WTC11 (cell line): Measurements from ENCODE around the gene GLA. TPM values are rescaled to one million over a fixed set of nuclear protein-coding genes. Genes with fewer than 3 reads are reported as not detected.

ENCODE experiments used
- ATAC-seq: fragments of 200-7000 bp; cut with Tn5 transposase; 2 replicates; pipeline ENCODE4 v1.10.0; 2021; ENCODE audit warnings: mild to moderate bottlenecking, moderate library complexity
- CTCF ChIA-PET: fragments of 300-600 bp; sonication (Branson Sonifier 250); formaldehyde crosslinking; loops from one replicate; lab custom pipeline; 2021; ENCODE audit warnings: antibody characterized with exemption; lab: Charles Lee
- POLR2A ChIA-PET: fragments of 350-600 bp; sonication (Branson Sonifier 250); formaldehyde crosslinking; loops from one replicate; lab custom pipeline; 2021; ENCODE audit warnings: antibody characterized with exemption; lab: Charles Lee
- DNase-seq: peaks from one replicate; pipeline ENCODE4 v3.0.0; 2021; ENCODE audit warnings: low spot score
- H3K27ac Mint-ChIP-seq: 2 replicates; pipeline ENCODE4 v1.8.0; 2021; ENCODE audit warnings: mixed read lengths
- H3K27me3 Mint-ChIP-seq: 2 replicates; pipeline ENCODE4 v1.8.0; 2021; ENCODE audit warnings: low read depth, mild to moderate bottlenecking, moderate library complexity, mixed read lengths
- H3K36me3 Mint-ChIP-seq: 2 replicates; pipeline ENCODE4 v1.8.0; 2021; ENCODE audit warnings: mixed read lengths
- H3K4me1 Mint-ChIP-seq: 2 replicates; pipeline ENCODE4 v1.8.0; 2022; ENCODE audit warnings: mixed read lengths
- H3K4me3 Mint-ChIP-seq: 2 replicates; pipeline ENCODE4 v1.8.0; 2021; ENCODE audit warnings: mild to moderate bottlenecking, moderate library complexity, mixed read lengths
- H3K9me3 Mint-ChIP-seq: 2 replicates; pipeline ENCODE4 v1.8.0; 2021; ENCODE audit warnings: mixed read lengths
- CREM ChIP-seq: sonication (generic); formaldehyde crosslinking; IDR thresholded peaks from 2 replicates; pipeline ENCODE4 v1.8.1; 2022; ENCODE audit warnings: mild to moderate bottlenecking, missing genetic modification reagents, moderate library complexity
- EMX1 ChIP-seq: fragments of 250-450 bp; sonication (Bioruptor Pico); IDR thresholded peaks from 2 replicates; pipeline ENCODE4 v1.8.0; 2021; ENCODE audit warnings: mild to moderate bottlenecking
- ERG ChIP-seq: fragments of 250-450 bp; sonication (Bioruptor Pico); IDR thresholded peaks from 2 replicates; pipeline ENCODE4 v1.8.0; 2021; ENCODE audit warnings: mild to moderate bottlenecking
- GABPB1 ChIP-seq: sonication (generic); formaldehyde crosslinking; IDR thresholded peaks from 2 replicates; pipeline ENCODE4 v1.8.1; 2023; ENCODE audit warnings: mild to moderate bottlenecking, missing genetic modification reagents
- GTF2I ChIP-seq: fragments of 250-450 bp; sonication (Bioruptor Pico); conservative IDR thresholded peaks from 2 replicates; pipeline ENCODE4 v1.4.0; 2021; ENCODE audit warnings: mild to moderate bottlenecking
- HMGXB4 ChIP-seq: sonication (generic); formaldehyde crosslinking; IDR thresholded peaks from 2 replicates; pipeline ENCODE4 v1.8.1; 2023; ENCODE audit warnings: mild to moderate bottlenecking, moderate library complexity, missing genetic modification reagents
- IRF1 ChIP-seq: sonication (generic); formaldehyde crosslinking; IDR thresholded peaks from 2 replicates; pipeline ENCODE4 v1.8.0; 2023; ENCODE audit warnings: missing genetic modification reagents
- JAZF1 ChIP-seq: fragments of 250-450 bp; sonication (Bioruptor Pico); IDR thresholded peaks from 2 replicates; pipeline ENCODE4 v1.9.0; 2021; ENCODE audit warnings: moderate library complexity, mild to moderate bottlenecking, inconsistent platforms
- NFATC4 ChIP-seq: fragments of 250-450 bp; sonication (Bioruptor Pico); IDR thresholded peaks from 2 replicates; pipeline ENCODE4 v1.9.0; 2021; ENCODE audit warnings: mild to moderate bottlenecking
- NFE2L1 ChIP-seq: sonication (generic); formaldehyde crosslinking; IDR thresholded peaks from 2 replicates; pipeline ENCODE4 v1.8.1; 2023; ENCODE audit warnings: missing genetic modification reagents
- NR1H2 ChIP-seq: sonication (generic); formaldehyde crosslinking; IDR thresholded peaks from 2 replicates; pipeline ENCODE4 v1.9.0; 2021; ENCODE audit warnings: mild to moderate bottlenecking, moderate library complexity, missing genetic modification reagents
- NR3C1 ChIP-seq: sonication (generic); formaldehyde crosslinking; conservative IDR thresholded peaks from 2 replicates; pipeline ENCODE4 v1.8.1; 2023; ENCODE audit warnings: low read depth, mild to moderate bottlenecking, missing genetic modification reagents
- PREB ChIP-seq: sonication (generic); formaldehyde crosslinking; IDR thresholded peaks from 2 replicates; pipeline ENCODE4 v1.8.1; 2022; ENCODE audit warnings: mild to moderate bottlenecking, missing genetic modification reagents, moderate library complexity, borderline replicate concordance
- PRRX2 ChIP-seq: fragments of 250-450 bp; sonication (Bioruptor Pico); IDR thresholded peaks from 2 replicates; pipeline ENCODE4 v1.8.0; 2021; ENCODE audit warnings: mild to moderate bottlenecking
- SMAD3 ChIP-seq: sonication (generic); formaldehyde crosslinking; IDR thresholded peaks from 2 replicates; pipeline ENCODE4 v1.8.0; 2022; ENCODE audit warnings: missing genetic modification reagents, mild to moderate bottlenecking, borderline replicate concordance
- TEAD1 ChIP-seq: sonication (generic); formaldehyde crosslinking; IDR thresholded peaks from 2 replicates; pipeline ENCODE4 v1.8.0; 2022; ENCODE audit warnings: mild to moderate bottlenecking, missing genetic modification reagents
- ZNF138 ChIP-seq: sonication (generic); formaldehyde crosslinking; conservative IDR thresholded peaks from 2 replicates; pipeline ENCODE4 v1.8.1; 2022; ENCODE audit warnings: mild to moderate bottlenecking, moderate library complexity, missing genetic modification reagents
- ZNF232 ChIP-seq: sonication (generic); formaldehyde crosslinking; IDR thresholded peaks from 2 replicates; pipeline ENCODE4 v1.8.0; 2022; ENCODE audit warnings: mild to moderate bottlenecking, missing genetic modification reagents
- ZNF416 ChIP-seq: fragments of 250-450 bp; sonication (Bioruptor Pico); IDR thresholded peaks from 2 replicates; pipeline ENCODE4 v1.9.0; 2021; ENCODE audit warnings: mild to moderate bottlenecking, inconsistent platforms
- ZNF425 ChIP-seq: fragments of 250-450 bp; sonication (Bioruptor Pico); conservative IDR thresholded peaks from 2 replicates; pipeline ENCODE4 v1.9.0; 2021; ENCODE audit warnings: mild to moderate bottlenecking
- ZNF532 ChIP-seq: fragments of 250-450 bp; sonication (Bioruptor Pico); IDR thresholded peaks from 2 replicates; pipeline ENCODE4 v1.9.0; 2021; ENCODE audit warnings: mild to moderate bottlenecking, borderline replicate concordance
- total RNA-seq: library from RNA; stranded (reverse); gene quantifications from 3 replicates; pipeline ENCODE4 v1.2.3, GENCODE V29; 2021

Gene GLA
- total RNA-seq, 1 experiment from 2014 or later, result 44.9 TPM

GRCh38 chrX:101390664-101391525 is 16.8 kb downstream of the GLA start, which contains the start of gene RPL36A (continued):
- TF ChIP-seq ZNF425 (CRISPR knock-in tag) (peak; percentile 93), GABPB1 (CRISPR knock-in tag) (peak; percentile 59), EMX1 (CRISPR knock-in tag) (peak; percentile 95), GTF2I (CRISPR knock-in tag) (no peak), NR1H2 (CRISPR knock-in tag) (no peak), PRRX2 (CRISPR knock-in tag) (peak; percentile 76), HMGXB4 (0 out of 2 replicates have a peak, but pooled peaks have one; percentile 23), ZNF416 (CRISPR knock-in tag) (peak; percentile 92; the same call in 1 of the 2 replicates), ZNF532 (peak; percentile 41; the same call in 1 of the 2 replicates), NFATC4 (CRISPR knock-in tag) (peak; percentile 88)
- TF ChIP-seq, all 79 proteins: peak for 13

GRCh38 chrX:101388604-101389003 is 19.1 kb downstream of the GLA start:
- no peak for DNase-seq
- Mint-ChIP-seq H3K9me3 (no peaks in the 10 kb centered on the region), H3K36me3 (peaks cover 27% of the 10 kb centered on the region), H3K4me3 (no peak overlapping the region), H3K4me1 (peaks cover 17% of the 10 kb centered on the region), H3K27ac (no peak overlapping the region), H3K27me3 (no peaks in the 10 kb centered on the region)
- ChIA-PET CTCF (no interaction called here), POLR2A (no interaction called here)
- TF ChIP-seq ERG (no peak), SMAD3 (CRISPR knock-in tag) (no peak), JAZF1 (no peak), NFE2L1 (CRISPR knock-in tag) (no peak), EMX1 (CRISPR knock-in tag) (no peak), ZNF232 (CRISPR knock-in tag) (no peak), TEAD1 (no peak), PREB (no peak), ZNF138 (CRISPR knock-in tag) (no peak), NR3C1 (CRISPR knock-in tag) (no peak), IRF1 (CRISPR knock-in tag) (no peak), CREM (no peak)
- ATAC-seq, result no peak
